ENCODE measurements around the gene PROS1.
A peak's percentile ranks its signal among the peaks of the same experiment; 100 is the strongest.
"Not testable (repeated sequence)": the region's sequence is repeated elsewhere in the genome, so short reads cannot be mapped to it uniquely, and the experiment has no call there.

Gene PROS1

GRCh38 chr3:93965106-93965505 is 8.6 kb downstream of the PROS1 start:
- DNase-seq, result peak; percentile 7

- no peak for DNase-seq
Measured at GRCh38 chr3:93962798-93963197, 10.9 kb downstream of the PROS1 start.

- DNase-seq, result no peak
Measured at GRCh38 chr3:93961489-93961888, 12.2 kb downstream of the PROS1 start.

GRCh38 chr3:93961026-93961425 is 12.7 kb downstream of the PROS1 start:
- DNase-seq, result no peak

- DNase-seq, result peak; percentile 26
Measured at GRCh38 chr3:93949958-93950357, 23.7 kb downstream of the PROS1 start.

GRCh38 chr3:93937485-93937884 is 36.2 kb downstream of the PROS1 start:
- not testable (repeated sequence) for DNase-seq

GRCh38 chr3:93936549-93936948 is 37.1 kb downstream of the PROS1 start:
- no peak for DNase-seq

GRCh38 chr3:93934366-93935046 is 39.2 kb downstream of the PROS1 start:
- no peak for DNase-seq

GRCh38 chr3:93931597-93932229 is 42.0 kb downstream of the PROS1 start:
- no peak for DNase-seq

GRCh38 chr3:93930041-93930440 is 43.7 kb downstream of the PROS1 start:
- DNase-seq, result no peak

GRCh38 chr3:93926789-93927188 is 46.9 kb downstream of the PROS1 start:
- DNase-seq, result no peak

- DNase-seq, result no peak
Measured at GRCh38 chr3:93924491-93924890, 49.2 kb downstream of the PROS1 start.

GRCh38 chr3:93923006-93923405 is 50.7 kb downstream of the PROS1 start:
- no peak for DNase-seq

- not testable (repeated sequence) for DNase-seq
Measured at GRCh38 chr3:93917546-93918029, 56.1 kb downstream of the PROS1 start.

GRCh38 chr3:93913623-93914022 is 60.1 kb downstream of the PROS1 start:
- DNase-seq, result not testable (repeated sequence)

GRCh38 chr3:93911206-93911605 is 62.5 kb downstream of the PROS1 start:
- DNase-seq, result no peak

- no peak for DNase-seq
Measured at GRCh38 chr3:93910097-93910496, 63.6 kb downstream of the PROS1 start.

GRCh38 chr3:93907132-93907531 is 66.6 kb downstream of the PROS1 start:
- DNase-seq, result no peak

GRCh38 chr3:93906245-93906644 is 67.5 kb downstream of the PROS1 start:
- DNase-seq, result no peak

GRCh38 chr3:93904568-93904967 is 69.1 kb downstream of the PROS1 start:
- DNase-seq, result no peak

- DNase-seq, result not testable (repeated sequence)
Measured at GRCh38 chr3:93878250-93879017, 95.3 kb downstream of the PROS1 start.

GRCh38 chr3:93877427-93877826 is 96.3 kb downstream of the PROS1 start:
- not testable (repeated sequence) for DNase-seq

GRCh38 chr3:93873412-93873811 is 100.3 kb downstream of the PROS1 start:
- not testable (repeated sequence) for DNase-seq

GRCh38 chr3:93867425-93867824 is 106.3 kb downstream of the PROS1 start:
- no peak for DNase-seq
